Keratinocyte (primary cell): ENCODE results near the gene SEMA3C.

Experiments
- EZH2 ChIP-seq: IDR thresholded peaks from one replicate; pipeline ENCODE4 v1.6.1; 2012; ENCODE audit warnings: inconsistent platforms, mild to moderate bottlenecking, low read length, moderate library complexity
- TF ChIP-seq, protein P1 (sequence below), 3 experiments: IDR thresholded peaks in 1 of 3; conservative IDR thresholded peaks in 1 of 3; optimal IDR thresholded peaks in 1 of 3; 2 replicates in 2 of 3; 3 replicates in 1 of 3; pipeline versions ENCODE3 to v1.5.1; 2011; ENCODE audit warnings: low read length in 3 of 3, mild to moderate bottlenecking in 3 of 3, moderate library complexity in 2 of 3, control low read depth in 1 of 3, inconsistent platforms in 1 of 3; ENCODE audit not compliant: insufficient read depth in 2 of 3; ENCODE audit errors: extremely low read depth in 1 of 3

DNA sequence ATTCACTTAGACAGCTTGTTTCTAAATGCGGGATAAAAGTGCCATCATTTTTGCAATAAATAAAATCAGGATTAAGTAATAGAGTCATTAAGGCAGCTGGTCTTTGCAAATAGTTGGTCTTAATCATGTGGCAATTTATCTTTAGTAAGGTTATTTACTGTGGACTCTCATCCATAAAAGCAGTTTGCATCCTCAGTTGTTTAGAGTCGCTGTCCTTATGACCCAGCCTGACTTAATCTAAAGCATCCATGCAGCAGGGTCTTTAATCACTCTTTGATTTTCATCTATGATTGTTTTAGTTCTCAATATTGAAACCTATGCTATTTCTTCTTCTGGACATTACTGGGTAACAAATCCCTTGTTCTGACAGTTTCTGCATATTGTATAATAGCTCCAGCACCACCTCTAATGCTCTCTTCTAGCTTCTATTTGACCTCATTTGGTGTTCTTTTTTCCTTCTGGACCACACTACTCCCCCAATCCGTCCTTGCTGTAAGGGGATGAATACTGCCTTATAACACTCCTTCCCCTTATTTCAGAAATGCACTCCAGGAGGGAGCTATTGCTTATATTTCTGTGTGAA, 185.4 kb downstream of the SEMA3C start:
- TF ChIP-seq, protein P1, sequence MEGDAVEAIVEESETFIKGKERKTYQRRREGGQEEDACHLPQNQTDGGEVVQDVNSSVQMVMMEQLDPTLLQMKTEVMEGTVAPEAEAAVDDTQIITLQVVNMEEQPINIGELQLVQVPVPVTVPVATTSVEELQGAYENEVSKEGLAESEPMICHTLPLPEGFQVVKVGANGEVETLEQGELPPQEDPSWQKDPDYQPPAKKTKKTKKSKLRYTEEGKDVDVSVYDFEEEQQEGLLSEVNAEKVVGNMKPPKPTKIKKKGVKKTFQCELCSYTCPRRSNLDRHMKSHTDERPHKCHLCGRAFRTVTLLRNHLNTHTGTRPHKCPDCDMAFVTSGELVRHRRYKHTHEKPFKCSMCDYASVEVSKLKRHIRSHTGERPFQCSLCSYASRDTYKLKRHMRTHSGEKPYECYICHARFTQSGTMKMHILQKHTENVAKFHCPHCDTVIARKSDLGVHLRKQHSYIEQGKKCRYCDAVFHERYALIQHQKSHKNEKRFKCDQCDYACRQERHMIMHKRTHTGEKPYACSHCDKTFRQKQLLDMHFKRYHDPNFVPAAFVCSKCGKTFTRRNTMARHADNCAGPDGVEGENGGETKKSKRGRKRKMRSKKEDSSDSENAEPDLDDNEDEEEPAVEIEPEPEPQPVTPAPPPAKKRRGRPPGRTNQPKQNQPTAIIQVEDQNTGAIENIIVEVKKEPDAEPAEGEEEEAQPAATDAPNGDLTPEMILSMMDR (optimal IDR thresholded peaks at IDR 0.05 in 1 of 3, IDR thresholded peaks at IDR 0.05 in 1 of 3, conservative IDR thresholded peaks at IDR 0.05 in 1 of 3; ENCODE audit: extremely low read depth in 1 of 3, insufficient read depth in 2 of 3, low read length in 3 of 3): no peak
- TF ChIP-seq EZH2: no peak
